ENCODE data around the gene UAP1L1.
"Not testable (repeated sequence)": the region's sequence is repeated elsewhere in the genome, so short reads cannot be mapped to it uniquely, and the experiment has no call there.

Gene UAP1L1

DNA sequence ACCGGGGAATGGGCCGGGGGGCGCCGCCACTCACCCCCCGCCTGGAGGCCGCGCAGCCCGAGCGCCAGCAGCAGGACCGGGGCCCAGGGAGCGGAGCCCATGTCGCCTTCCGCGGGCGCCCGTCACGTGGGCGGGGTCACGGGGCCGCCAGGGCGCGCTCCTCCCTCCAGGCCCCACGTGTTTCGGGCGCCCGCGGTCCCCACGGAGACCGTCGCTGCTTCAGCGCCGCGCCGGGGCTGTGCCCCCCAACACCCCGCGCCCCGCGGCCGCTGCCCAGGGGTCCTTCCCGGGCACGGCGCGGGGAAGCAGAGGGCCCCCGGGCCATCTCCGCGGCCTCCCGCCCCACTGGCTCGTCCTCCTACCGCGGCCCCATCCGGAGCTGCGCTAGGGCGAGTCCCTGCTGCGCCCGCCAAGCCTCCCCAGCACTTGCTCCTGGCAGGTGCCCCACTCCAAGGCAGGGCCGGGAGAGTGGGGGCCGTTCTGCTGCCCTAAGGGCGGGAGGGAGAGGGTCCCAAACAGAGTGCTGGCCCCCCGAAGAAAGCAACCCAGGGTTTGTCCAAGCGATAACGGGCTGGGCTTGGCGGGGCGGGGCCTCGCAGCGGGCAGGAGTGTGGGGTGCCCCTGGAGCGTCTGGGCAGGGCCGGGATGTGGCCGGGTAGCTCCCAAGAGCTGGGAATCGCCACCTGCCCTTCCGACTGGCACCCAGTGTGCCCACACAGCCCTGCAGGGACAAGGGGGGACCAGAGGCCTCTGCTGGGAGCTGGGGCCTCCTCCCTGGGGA is 37.5 kb downstream of the UAP1L1 start, which contains the start of gene DPP7:
Gene DPP7 (minus strand): TSS at position 121 of the 781 bp plus-strand sequence. CDS start 20 bp downstream, at position 101.
- peak; percentile 65 for DNase-seq (ENCODE audit: low read depth)

DNA sequence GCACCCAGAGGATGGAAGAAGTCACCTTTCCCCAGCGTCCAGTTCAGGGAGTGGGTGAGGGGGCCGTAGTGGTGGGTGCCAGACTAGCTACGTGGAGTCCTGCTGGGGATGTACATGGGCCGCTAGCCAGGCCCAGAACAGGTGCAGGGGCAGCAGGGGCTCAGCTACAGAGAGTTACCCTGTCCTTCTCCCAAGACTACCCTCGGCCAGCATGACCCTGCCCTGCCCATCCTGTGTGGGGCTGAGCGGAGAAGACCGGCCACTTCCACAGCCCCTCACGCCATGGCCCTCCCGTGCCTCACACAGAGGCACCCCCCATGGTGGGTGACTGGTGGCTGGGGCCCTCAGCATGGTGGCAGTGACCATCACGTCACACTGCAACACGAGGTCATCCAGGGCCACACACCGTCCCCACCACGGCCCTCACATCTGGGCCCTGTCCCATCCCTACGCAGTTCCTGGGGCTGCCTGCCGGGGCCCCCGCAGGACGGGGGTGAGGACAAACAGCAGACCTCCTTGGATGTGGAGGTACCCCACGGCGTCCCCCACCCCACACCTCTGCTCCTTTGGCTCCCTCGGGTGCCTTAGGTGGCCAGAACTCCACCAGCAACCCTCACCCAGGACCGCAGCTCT is 38.2 kb downstream of the UAP1L1 start:
- DNase-seq (ENCODE audit: low read depth), result no peak

DNA sequence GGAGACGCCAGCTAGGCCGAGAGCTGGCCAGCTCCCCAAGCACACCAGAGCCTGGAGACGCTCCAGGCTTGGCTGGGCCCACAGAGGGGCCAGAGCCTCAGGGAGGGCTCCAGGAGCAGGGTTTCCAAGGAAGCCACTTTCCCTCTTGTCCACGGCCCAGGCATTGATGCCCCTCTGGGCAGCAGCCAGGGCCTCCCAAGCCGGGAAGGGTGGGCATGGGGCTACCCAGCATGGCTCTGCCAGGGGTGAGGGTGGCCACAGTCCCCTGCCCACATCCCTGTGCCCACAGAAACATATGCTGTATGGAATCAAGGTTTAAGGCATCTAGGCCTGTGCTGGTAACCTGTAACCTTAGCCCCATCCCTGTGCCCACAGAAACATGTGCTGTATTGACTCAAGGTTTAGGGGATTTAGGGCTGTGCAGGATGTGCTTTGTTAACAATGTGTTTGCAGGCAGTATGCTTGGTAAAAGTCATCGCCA is 38.8 kb downstream of the UAP1L1 start:
- DNase-seq (ENCODE audit: low read depth), result no peak

DNA sequence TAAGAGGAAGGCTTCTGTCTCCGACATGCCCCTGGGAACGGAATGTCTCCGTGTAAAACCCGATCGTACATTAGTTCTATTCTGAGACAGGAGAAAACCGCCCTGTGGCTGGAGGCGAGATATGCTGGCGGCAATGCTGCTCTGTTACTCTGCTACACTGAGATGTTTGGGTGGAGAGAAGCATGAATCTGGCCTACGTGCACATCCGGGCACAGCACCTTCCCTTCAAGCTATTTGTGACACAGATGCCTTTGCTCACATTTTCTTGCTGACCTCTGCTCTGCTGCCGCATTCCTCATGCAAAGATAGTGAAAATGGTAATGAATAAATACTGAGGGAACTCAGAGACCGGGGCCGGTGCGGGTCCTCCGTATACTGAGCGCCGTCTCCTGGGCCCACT is 39.4 kb downstream of the UAP1L1 start:
- no peak for DNase-seq (ENCODE audit: low read depth)

DNA sequence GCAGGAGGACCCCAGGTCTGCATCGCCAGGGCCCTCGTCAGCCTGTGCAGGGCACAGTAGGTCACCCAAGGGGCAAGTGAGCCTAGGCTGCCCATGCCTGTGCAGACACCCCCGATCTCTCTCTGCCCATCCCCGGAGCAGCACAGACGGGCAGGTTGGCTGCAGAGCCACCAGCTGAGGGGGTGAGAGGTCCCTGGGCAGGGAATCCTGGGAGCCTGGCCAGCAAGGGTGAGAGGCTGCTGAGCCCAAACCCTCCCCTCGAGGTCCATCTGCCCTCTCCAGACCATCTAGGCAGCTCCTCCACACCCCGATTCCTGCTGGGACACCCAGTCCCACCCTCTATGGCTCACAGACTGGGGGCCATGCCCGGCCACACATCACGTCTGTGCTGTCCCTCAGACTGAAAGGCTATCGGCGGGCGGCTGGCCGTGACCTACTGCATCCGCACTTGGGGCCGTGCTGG is 40.0 kb downstream of the UAP1L1 start:
- DNase-seq (ENCODE audit: low read depth), result no peak

DNA sequence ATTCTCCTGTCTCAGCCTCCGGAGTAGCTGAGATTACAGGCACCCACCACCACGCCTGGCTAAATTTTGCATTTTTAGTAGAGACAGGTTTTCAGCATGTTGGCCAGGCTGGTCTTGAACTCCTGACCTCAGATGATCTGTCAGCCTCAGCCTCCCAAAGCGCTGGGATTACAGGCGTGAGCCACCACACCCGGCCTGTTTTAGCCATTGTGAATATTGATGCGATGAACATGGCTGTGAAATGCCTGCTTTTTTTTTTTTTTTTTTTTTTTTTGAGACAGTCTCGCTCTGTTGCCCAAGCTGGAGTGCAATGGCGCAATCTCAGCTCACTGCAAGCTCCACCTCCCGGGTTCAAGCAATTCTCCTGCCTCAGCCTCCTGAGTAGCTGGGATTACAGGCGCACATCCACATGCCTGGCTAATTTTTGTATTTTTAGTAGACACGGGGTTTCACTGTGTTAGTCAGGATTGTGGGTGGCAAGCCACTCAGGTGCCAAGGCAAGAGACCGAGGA is 40.8 kb downstream of the UAP1L1 start:
- not testable (repeated sequence) for DNase-seq (ENCODE audit: low read depth)

DNA sequence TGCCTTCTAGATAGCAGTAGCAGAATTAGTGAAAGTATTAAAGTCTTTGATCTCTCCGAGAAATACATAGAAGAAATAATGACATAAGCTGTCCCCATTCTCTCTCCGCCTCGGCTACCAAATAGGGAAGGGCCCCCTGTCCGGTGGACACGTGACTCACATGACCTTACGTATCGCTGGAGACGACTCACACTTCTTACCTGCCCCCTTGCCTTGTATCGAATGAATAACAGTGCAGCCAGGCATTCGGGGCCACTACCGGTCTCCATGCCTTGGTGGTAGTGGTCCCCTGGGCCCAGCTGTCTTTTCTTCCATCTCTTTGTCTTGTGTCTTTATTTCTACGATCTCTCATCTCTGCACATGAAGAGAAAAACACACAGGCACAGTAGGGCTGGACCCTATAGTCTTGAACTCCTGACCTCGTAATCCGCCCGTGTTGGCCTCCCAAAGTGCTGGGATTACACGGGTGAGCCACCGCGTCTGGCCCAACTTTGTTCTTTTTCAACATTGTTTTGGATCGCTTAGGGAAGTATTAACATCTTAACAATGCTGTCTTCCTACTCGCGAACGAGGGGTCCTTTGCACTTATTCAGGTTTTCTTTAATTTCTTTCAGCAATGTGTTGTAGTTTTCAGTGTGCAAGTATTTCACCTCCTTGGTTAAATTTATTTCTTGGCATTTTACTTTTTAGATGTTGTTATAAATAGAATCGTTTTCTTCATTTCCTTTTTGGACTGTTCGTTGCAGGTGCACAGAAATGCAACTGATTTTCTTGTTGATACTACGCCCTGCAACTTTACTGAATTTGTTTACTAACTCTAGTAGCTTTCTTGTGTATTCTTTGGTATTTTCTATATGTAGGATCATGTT is 44.8 kb downstream of the UAP1L1 start:
- DNase-seq (ENCODE audit: low read depth), result not testable (repeated sequence)

DNA sequence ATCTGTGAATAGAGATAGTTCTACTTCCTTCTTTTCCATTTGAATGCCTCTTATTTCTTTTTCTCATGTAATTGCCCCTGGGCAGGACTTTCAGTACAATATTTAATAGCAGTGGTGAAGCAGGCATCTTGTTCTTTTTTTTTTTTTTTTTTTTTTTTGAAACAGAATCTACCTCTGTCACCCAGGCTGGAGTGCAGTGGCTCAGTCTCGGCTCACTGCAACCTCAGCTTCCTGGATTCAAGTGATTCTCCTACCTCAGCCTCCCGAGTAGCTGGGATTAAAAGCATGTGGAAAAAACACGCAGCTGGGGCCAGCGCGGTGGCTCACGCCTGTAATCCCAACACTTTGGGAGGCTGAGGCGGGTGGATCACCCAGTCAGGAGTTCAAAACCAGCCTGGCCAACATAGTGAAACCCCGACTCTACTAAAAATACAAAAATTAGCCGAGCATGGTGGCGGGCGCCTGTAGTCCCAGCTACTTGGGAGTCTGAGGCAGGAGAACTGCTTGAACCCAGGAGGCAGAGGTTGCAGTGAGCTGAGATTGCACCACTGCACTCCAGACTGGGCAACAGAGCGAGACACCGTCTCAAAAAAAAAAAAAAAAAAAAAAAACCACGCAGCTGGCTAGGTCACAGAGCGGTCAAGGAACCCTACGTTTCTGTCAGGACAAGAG is 45.6 kb downstream of the UAP1L1 start:
- not testable (repeated sequence) for DNase-seq (ENCODE audit: low read depth)

DNA sequence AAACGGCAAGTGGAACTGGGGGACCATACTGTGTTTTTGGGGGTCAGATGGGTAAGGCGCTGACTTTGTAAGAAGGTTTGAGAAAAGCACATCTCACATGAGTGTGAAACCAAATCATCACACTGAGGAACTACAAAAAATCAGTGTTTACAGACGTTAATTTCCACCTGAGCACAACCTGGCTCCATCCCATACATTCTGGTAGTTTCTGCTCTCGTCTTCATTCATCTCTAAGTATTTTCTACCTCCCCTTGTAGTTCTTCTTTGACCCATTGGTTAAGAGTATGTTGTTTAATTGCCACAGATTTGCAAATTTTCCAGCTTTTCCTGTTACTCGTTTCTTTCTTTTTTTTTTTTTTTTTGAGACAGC is 46.1 kb downstream of the UAP1L1 start:
- DNase-seq (ENCODE audit: low read depth), result no peak

DNA sequence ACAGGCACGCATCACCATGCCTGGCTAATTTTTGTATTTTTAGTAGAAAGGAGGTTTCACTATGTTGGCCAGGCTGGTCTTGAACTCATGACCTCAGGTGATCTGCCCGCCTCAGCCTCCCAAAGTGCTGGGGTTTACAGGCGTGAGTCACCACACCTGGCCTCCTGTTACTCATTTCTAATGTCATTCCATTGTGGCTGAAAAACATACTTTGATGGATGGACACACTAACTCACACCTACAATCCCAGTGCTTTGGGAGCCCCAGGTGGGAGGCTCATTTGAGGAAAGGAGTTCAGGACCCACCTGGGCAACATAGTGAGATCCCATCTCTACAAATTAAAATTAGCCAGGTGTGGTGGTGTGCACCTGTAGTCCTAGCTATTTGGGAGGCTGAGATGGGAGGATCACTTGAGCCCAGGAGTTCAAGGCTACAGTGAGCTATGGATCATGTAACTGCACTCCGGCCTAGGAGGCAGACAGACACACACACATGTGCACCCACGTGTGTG is 46.7 kb downstream of the UAP1L1 start:
- not testable (repeated sequence) for DNase-seq (ENCODE audit: low read depth)

DNA sequence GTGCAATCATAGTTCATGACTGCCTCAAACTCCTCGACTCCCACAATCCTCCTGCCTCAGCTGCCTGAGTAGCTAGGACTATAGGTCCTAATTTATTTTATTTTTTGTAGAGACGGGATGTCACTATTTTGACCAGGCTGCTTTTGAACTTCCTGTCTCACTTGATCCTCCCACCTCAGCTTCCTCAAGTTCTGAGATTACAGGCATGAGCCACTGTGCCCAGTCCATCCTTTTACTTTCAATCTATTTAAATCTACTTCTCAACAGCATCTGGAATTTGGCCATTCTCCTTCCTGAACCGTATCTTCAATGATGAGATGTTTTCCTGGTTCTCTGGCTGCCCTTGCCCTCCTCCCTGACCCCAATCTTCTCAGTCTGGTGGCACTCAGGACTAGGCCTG is 49.5 kb downstream of the UAP1L1 start:
- DNase-seq (ENCODE audit: low read depth), result no peak

DNA sequence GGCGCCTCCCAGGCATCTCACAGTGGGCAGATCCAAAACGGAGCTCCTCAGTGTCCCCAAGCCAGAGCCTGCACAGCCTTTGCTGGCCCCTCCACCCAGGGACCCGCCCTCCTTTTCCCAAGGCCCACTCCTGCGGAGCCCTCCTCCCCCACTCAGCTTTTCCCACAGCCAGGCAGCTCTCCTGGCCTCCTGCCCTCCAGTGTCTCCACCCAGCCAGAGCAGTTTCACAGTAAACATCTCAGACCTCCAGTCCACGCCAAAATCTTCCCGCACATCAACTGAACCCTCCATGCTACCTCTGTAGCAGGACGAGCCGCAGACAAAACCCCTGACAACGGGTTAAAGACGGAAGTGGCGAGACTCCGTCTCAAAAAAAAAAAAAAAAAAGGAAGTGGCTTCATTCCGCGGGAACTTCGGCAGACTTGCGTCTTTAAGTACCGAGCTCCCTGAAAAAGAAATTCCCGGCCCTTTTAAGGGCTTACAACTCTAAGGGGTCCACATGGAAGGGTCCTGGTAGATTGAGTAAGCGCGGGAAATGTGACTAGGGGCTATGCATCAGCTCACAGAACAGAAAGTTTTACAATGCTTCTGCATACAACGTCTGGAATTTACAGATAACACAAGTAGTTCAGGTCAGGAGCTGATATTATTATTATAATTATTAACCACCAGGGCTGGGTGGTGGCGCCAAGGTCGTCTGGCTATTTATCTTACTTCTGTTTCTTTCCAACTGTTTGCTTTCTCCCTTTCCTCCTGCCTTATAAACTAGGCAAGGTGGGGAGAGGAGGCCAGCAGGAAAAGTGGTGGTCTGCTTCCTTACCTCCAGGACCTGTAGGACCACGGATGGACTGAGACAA is 50.2 kb downstream of the UAP1L1 start:
- no peak for DNase-seq (ENCODE audit: low read depth)

DNA sequence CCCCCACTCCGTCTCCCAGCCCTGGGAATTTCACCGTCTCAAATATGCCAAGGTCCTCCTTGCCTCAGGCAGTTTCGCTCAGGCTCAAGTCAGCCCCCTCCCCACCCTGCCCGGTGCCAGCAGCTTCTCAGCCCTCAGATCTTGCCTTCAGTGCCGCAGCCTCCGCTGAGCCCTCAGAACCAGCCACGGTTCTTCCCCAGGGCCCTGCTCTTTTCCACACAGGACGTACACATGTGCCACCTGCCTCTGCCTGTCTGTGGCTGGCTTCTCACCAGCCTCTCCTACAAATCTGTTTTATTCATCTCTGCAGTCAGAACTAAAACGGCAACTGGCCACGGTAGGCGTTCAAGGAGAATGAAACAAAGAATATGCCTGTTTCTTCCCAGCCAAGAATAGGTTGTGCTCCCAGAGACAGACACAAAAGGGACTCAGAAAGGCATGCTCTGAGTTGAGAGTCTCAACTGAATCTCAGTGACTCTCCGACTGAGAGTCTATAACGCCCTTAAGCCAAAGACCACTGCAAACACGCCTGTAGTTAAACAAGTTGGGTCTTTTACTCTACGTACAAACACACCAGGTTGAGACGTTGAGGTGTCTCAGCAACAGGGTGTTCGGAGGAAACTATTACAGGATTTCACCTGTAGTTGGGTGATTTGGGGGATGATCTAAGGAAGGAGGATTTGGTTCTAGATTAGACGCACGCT is 51.0 kb downstream of the UAP1L1 start:
- no peak for DNase-seq (ENCODE audit: low read depth)

DNA sequence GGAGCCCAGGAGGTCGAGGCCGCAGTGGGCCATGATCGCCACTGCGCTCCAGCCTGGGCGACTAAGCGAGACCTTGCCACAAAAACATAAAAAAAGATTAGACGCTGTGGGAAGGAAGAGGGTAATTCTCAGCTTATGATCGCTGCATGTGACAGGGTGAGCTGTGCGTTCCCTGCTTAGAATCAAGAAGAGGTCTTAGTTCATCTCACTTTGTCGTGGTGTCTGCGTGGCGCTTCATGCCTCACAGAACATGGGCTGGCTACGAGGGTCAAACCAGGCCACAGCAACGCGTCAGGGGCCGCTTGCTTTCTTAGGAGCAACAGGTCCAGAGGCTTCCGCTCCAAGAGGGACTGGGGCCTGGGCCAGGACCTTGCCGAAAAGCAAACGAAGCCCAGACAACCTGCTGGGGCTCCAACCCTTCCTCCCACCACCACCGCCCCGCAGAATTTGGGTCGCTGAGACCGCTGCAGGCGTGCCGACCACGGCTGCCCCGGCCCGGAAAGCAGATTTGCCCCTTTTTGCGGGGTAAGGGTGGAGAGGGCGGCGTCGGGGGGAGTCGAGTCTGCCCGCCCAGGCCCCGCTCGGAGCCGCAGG is 51.6 kb downstream of the UAP1L1 start:
- no peak for DNase-seq (ENCODE audit: low read depth)

DNA sequence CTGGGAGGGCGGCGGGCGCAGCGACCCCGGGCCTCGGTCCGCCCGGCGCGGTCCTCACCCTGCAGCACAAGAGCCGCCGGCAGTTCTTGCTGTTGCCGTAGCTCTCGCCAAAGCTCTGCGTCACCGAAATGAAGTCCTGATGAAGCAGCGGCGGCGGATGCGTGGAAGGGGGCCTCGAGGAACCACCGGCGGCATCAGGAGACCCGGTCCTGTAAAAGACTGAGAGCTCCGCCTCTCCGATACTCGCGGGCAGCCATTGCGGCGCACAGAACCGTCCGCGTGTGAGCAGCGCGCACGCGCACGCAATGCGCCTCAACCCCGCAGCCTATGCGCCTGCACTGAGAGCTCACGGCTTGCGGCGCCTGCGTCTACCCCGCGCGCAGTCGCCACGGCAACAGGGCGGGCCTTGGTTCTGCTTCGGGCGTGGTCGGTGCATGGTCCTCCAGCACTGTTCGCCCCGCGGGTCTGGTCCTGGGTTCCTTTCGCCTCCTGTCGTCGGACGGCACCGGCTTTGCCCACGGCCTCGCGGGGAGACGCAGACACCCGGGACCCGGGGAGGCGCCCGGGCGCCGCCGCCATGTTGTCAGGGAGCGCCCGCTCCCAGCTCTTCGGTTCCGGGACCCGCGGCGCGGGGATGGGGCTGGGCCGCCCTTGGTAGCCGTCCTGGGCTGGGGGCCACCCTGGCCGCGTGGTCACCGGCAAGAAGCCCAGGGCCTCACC is 52.3 kb downstream of the UAP1L1 start:
- DNase-seq (ENCODE audit: low read depth), result peak; percentile 87

DNA sequence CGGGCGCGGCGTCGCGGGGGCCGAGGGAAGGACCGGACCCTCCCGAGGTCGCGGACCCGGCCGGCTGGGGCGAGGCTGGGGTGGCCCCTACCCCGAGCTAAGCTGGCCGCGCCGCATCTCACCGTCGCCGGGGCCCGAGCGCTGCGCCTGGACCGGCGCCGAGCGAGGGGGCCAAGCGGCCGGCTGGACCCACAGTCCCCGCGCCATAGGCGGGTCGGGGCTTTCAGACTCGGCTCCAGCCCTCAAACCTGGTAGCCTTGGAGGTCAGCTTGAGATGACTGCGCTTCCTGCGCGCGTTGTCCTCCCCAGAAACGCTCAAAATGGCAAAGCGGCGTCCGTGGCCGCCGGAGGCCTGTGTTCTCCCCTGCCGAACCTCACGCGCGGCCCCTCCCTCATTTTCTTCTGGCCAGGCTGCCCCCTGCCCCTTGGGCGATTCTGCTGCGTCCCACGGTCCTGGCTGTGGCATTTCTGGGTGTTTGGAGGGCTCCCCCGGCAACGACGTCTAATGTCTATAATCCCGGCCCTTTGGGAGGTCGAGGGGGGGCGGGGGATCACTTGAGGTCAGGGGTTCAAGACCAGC is 52.9 kb downstream of the UAP1L1 start:
- DNase-seq (ENCODE audit: low read depth), result no peak

Data from activated T-cell treated with anti-CD3 and anti-CD28 coated beads for 24 hours (primary cell).